HUES48 (cell line): Measurements from ENCODE around the gene CAMK2G.
"Not testable (repeated sequence)": the region's sequence is repeated elsewhere in the genome, so short reads cannot be mapped to it uniquely, and the experiment has no call there.

Experiments
- H3K27ac ChIP-seq: one replicate; pipeline ENCODE4 v1.7.0; 2013; ENCODE audit warnings: low read depth, low read length, inconsistent platforms
- H3K27me3 ChIP-seq: 2 replicates; pipeline ENCODE4 v1.6.1; 2013; ENCODE audit warnings: mild to moderate bottlenecking, low read length; ENCODE audit not compliant: control insufficient read depth, insufficient read depth
- H3K36me3 ChIP-seq: 2 replicates; pipeline ENCODE4 v1.6.1; 2013; ENCODE audit warnings: low read length; ENCODE audit not compliant: control insufficient read depth, insufficient read depth
- H3K4me1 ChIP-seq: 2 replicates; pipeline ENCODE4 v1.6.1; 2013; ENCODE audit warnings: mild to moderate bottlenecking, low read length; ENCODE audit not compliant: control insufficient read depth, insufficient read depth
- H3K4me3 ChIP-seq: 2 replicates; pipeline ENCODE4 v1.5.1; 2013; ENCODE audit warnings: mild to moderate bottlenecking, low read depth, low read length
- H3K9ac ChIP-seq: 2 replicates; pipeline ENCODE4 v1.6.1; 2013; ENCODE audit warnings: mild to moderate bottlenecking, low read depth, low read length, moderate library complexity
- H3K9me3 ChIP-seq: 2 replicates; pipeline ENCODE4 v1.6.1; 2013; ENCODE audit warnings: low read length; ENCODE audit not compliant: control insufficient read depth, insufficient read depth

The CAMK2G gene

GRCh38 chr10:73874267-73875138 is at the start of gene CAMK2G:
Gene CAMK2G, minus strand, starts transcription at chr10:73874555. Its CDS starts 94 bp downstream, at chr10:73874461.
- H3K36me3 ChIP-seq: peaks cover 32% of the 10 kb centered on the region
- peak within 1 kb of the TSS; percentile 53; the same call in 1 of the 2 replicates for H3K9ac ChIP-seq
- H3K4me3 ChIP-seq: peak within 1 kb of the TSS; percentile 84
- no peaks in the 10 kb centered on the region for H3K9me3 ChIP-seq
- H3K27ac ChIP-seq: no peak within 1 kb of the TSS
- 0 out of 2 replicates have a peak, but pooled peaks cover 7% of the 10 kb centered on the region for H3K4me1 ChIP-seq
- H3K27me3 ChIP-seq: no peaks in the 10 kb centered on the region; the same call in 1 of the 2 replicates

- Histone ChIP-seq H3K4me1 (peaks cover 21% of the 10 kb centered on the region), H3K27ac (no peak overlapping the region)
Measured at GRCh38 chr10:73922864-73923133, 48.4 kb upstream of the CAMK2G start.

GRCh38 chr10:73922007-73922863 is 47.9 kb upstream of the CAMK2G start:
- no peak overlapping the region for H3K4me3 ChIP-seq
- no peaks in the 10 kb centered on the region for H3K27me3 ChIP-seq
- peaks cover 21% of the 10 kb centered on the region for H3K4me1 ChIP-seq
- H3K36me3 ChIP-seq: no peaks in the 10 kb centered on the region
- H3K9ac ChIP-seq: no peak overlapping the region
- H3K9me3 ChIP-seq: no peaks in the 10 kb centered on the region
- no peak overlapping the region for H3K27ac ChIP-seq

More at GRCh38 chr10:73922864-73923133, 48.4 kb upstream of the CAMK2G start:
- Histone ChIP-seq H3K9me3 (no peaks in the 10 kb centered on the region), H3K4me3 (no peak overlapping the region), H3K9ac (no peak overlapping the region), H3K27me3 (no peaks in the 10 kb centered on the region), H3K36me3 (no peaks in the 10 kb centered on the region)

GRCh38 chr10:73920089-73920488 is 45.7 kb upstream of the CAMK2G start:
- no peak overlapping the region for H3K9ac ChIP-seq
- peaks cover 21% of the 10 kb centered on the region for H3K4me1 ChIP-seq
- peak overlapping the region; percentile 44 for H3K27ac ChIP-seq
- peaks cover 17% of the 10 kb centered on the region for H3K36me3 ChIP-seq
- H3K9me3 ChIP-seq: no peaks in the 10 kb centered on the region
- H3K27me3 ChIP-seq: no peaks in the 10 kb centered on the region
- no peak overlapping the region for H3K4me3 ChIP-seq

- H3K4me1 ChIP-seq: peaks cover 19% of the 10 kb centered on the region
- H3K27ac ChIP-seq: not testable (repeated sequence)
Measured at GRCh38 chr10:73919481-73919880, 45.1 kb upstream of the CAMK2G start.

GRCh38 chr10:73917566-73918305 is 43.4 kb upstream of the CAMK2G start:
- Histone ChIP-seq H3K4me1 (peaks cover 17% of the 10 kb centered on the region), H3K27ac (no peak overlapping the region), H3K9ac (no peak overlapping the region)

More at GRCh38 chr10:73919481-73919880, 45.1 kb upstream of the CAMK2G start:
- H3K9ac ChIP-seq, H3K27me3 ChIP-seq, H3K9me3 ChIP-seq, H3K4me3 ChIP-seq: not testable (repeated sequence)
- H3K36me3 ChIP-seq: peaks cover 22% of the 10 kb centered on the region

GRCh38 chr10:73916761-73917470 is 42.6 kb upstream of the CAMK2G start:
- Histone ChIP-seq H3K27ac (no peak overlapping the region), H3K27me3 (peaks cover 10% of the 10 kb centered on the region), H3K4me1 (peaks cover 17% of the 10 kb centered on the region), H3K36me3 (peaks cover 22% of the 10 kb centered on the region), H3K9me3 (no peaks in the 10 kb centered on the region), H3K9ac (no peak overlapping the region), H3K4me3 (no peak overlapping the region)

More at GRCh38 chr10:73917566-73918305, 43.4 kb upstream of the CAMK2G start:
- Histone ChIP-seq H3K4me3 (no peak overlapping the region), H3K36me3 (peaks cover 22% of the 10 kb centered on the region), H3K9me3 (no peaks in the 10 kb centered on the region), H3K27me3 (peaks cover 1% of the 10 kb centered on the region)

- Histone ChIP-seq H3K9me3 (no peaks in the 10 kb centered on the region), H3K27ac (no peak overlapping the region), H3K4me3 (no peak overlapping the region), H3K4me1 (peaks cover 22% of the 10 kb centered on the region), H3K27me3 (peaks cover 20% of the 10 kb centered on the region), H3K36me3 (peaks cover 22% of the 10 kb centered on the region), H3K9ac (no peak overlapping the region)
Measured at GRCh38 chr10:73915206-73915851, 41.0 kb upstream of the CAMK2G start.

- H3K27me3 ChIP-seq: peaks cover 30% of the 10 kb centered on the region
Measured at GRCh38 chr10:73914036-73914435, 39.7 kb upstream of the CAMK2G start.

GRCh38 chr10:73911553-73912004 is 37.2 kb upstream of the CAMK2G start:
- Histone ChIP-seq H3K4me3 (peak overlapping the region; percentile 75), H3K4me1 (peaks cover 34% of the 10 kb centered on the region)

More at GRCh38 chr10:73914036-73914435, 39.7 kb upstream of the CAMK2G start:
- no peak overlapping the region for H3K9ac ChIP-seq
- H3K4me1 ChIP-seq: peaks cover 25% of the 10 kb centered on the region
- H3K36me3 ChIP-seq: peaks cover 22% of the 10 kb centered on the region
- no peak overlapping the region for H3K4me3 ChIP-seq
- no peak overlapping the region for H3K27ac ChIP-seq
- H3K9me3 ChIP-seq: no peaks in the 10 kb centered on the region

More at GRCh38 chr10:73911553-73912004, 37.2 kb upstream of the CAMK2G start:
- Histone ChIP-seq H3K9ac (peak overlapping the region; percentile 30; the same call in 1 of the 2 replicates), H3K9me3 (no peaks in the 10 kb centered on the region), H3K36me3 (peaks cover 17% of the 10 kb centered on the region), H3K27me3 (peaks cover 33% of the 10 kb centered on the region), H3K27ac (no peak overlapping the region)
